GM18951 (cell line): ENCODE data around the gene RWDD3.
A peak's percentile ranks its signal among the peaks of the same experiment; 100 is the strongest.

Source experiments
- POLR2A ChIP-seq: IDR thresholded peaks from 4 replicates; pipeline ENCODE4 v1.6.1; 2011; ENCODE audit warnings: mild to moderate bottlenecking; ENCODE audit not compliant: insufficient read length, insufficient read depth; ENCODE audit errors: extremely low read depth
- in situ Hi-C: fragments of 300-500 bp; cut with MboI; formaldehyde crosslinking; loops from one replicate; pipeline ENCODE4 v1.12.0; 2022; ENCODE audit warnings: low sequenced_read_pairs, mixed read lengths, inconsistent platforms; ENCODE audit not compliant: unreplicated experiment

The RWDD3 gene, protein sequence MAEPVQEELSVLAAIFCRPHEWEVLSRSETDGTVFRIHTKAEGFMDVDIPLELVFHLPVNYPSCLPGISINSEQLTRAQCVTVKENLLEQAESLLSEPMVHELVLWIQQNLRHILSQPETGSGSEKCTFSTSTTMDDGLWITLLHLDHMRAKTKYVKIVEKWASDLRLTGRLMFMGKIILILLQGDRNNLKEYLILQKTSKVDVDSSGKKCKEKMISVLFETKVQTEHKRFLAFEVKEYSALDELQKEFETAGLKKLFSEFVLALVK

DNA sequence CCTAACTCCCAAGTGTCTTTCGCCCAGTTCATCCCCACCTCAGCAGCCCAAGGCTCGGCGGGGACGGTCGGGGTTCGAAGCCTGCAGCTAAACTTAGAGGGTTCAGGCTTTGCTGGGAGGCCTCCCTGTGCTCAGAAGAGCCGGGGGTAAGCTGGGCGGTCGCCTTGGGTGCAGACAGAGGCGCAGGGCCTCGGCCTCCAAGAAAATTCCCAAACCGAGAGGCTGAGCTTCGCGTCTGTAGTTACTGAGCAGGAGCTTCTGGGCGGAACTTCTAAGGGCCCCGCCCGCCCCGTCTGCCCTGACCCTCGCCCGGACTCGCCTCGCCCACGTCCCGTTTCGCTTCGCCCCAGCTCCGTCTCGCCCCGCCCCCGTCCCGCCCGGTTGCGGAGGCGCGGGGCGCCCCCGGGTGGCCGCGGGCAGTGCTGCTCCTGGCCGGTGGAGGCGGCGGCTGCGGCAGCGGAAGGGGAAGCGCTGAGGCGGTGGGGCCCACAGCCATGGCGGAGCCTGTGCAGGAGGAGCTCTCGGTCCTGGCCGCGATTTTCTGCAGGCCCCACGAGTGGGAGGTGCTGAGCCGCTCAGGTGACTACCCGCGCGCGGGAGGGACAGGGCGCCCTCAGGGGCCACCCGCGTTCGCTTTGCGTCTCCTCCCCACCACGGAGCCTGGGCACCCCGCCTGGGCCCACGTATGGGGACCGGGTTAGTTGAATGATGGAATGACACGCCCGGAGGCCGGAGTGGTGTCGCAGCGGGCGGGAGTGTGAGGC lies at the start of gene RWDD3:
Gene RWDD3, plus strand, starts transcription at position 474 of the 764 bp plus-strand sequence. Its CDS starts 21 bp downstream, at position 495.
- peak; percentile 86 for TF ChIP-seq POLR2A

DNA sequence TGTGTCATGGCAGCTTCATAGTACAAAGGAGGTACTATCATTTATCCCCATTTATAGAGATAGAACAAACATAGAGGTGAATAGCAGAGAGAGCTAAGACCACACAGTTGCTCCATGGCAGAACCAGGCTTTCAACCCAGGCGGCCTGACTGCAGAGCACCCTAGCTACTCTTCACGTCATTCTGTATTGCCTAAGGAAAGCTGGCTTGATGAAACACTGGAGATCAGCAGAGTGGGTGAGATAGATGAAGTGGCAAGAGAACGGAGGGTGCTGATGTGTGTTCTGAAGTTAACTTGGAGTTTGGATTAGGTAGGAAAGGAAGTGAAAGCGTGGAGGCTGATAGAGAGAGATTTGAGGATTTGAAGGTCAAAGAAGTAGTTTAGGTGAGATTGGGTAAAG lies 47.9 kb upstream of the RWDD3 start:
- TF ChIP-seq POLR2A: no peak
- in situ Hi-C loops: no loop called here

More for the DNA sequence above, at the start of gene RWDD3:
- in situ Hi-C loops: no loop called here

DNA sequence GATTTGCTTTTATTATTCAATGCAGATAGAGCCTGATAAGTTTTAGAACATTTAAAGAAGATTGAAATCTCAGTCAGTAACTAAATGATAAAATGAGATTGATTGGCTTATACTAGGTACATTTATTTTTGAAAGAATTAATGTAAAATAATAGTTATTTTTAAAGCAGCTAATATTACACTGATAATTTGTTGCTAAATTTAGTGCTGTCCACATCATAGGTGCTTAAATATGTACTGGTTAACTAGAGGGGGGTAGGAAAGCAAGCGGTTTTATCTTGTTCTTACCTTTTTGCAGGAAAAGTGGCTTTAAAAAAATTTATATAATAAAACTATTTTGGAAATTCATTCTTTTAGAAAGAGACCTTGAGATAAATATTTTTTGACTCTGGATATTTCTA lies 40.4 kb upstream of the RWDD3 start:
- in situ Hi-C loops: no loop called here
- TF ChIP-seq POLR2A: no peak

DNA sequence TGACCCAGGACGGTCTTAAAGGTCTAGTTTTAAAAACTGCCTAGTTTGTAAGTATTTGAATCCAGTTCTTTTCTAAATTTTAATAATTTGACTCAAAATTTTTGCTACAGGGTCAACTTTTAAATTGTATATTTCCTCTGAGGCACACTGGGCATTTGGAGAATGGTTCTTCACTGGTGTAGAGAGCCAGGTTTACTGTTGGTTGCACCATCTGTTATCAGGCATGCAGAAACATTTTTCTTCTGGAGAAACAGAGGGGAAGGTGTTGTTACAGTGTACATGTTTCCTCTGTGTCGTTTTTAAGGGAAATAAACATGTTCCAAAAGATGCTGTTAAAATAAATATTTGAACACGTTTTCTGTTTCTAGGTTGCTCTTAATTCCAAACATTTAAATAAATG lies 39.0 kb upstream of the RWDD3 start:
- in situ Hi-C loops: no loop called here
- TF ChIP-seq POLR2A: no peak

DNA sequence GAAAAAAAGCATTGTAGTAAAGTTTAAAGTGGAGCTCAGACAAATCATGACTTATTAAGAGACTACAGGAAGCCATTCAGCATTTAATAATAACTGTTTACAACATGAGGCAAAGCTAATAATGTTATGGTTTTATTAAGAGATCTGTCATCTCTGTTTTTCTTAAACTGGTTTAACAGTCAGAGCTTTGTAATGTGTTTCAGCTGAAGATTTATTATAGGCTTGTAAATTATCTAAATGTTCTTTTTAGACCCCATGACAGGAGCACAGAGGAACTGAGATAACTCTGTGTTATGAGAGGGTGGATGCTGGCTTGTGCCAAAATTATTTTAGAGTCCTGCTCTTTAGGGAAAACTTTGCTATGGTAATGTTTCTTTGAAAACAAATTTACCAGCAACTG lies 38.0 kb upstream of the RWDD3 start:
- no peak for TF ChIP-seq POLR2A
- in situ Hi-C loops: no loop called here

DNA sequence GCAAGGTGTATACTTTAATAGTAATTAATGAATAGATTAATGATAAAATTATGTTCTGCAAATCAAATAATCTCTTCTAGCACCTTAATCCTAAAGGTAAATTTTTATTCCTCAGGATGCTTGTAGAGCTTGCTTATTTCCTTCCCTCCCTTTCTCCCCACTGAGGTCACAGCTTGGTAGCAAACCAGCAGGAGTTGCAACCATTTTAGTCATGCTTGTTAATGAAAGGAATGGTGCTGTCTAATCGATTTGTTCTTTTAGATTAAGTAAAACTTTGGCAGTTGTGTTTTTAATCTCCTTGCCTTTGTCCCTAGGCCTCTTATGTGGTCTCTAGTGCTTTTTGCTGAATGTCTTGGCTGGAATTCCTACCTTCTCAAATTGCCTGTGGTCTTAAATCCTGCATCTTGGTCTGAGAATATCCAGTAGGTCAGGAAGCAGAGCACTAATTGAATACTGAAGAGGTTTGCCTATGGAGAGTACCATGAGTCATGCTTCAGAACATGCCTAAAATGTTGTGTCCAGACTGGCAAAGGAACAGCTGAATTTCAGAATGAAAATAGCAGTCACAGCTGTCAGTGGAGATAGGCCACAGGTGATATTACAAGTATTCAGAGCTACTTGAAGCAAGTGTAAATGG lies 36.3 kb upstream of the RWDD3 start:
- in situ Hi-C loops: no loop called here
- no peak for TF ChIP-seq POLR2A

DNA sequence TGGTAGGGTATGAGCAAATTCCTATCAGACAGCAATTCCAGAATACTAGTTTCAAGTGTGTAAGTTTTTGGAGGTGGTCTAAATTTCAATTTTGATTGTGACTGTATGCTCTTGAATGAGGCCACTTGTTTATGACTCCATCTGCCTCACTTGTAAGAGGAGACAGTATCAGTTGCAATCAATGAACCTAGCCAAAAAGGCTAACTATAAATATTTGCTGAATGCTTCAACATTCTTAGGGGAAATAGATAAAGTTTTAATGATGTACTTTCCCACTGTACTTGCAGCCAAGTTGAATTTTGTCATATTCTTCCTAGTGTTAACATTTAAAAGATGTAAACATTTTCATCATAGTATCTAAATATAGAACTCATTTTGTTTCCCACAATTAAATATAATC lies 32.1 kb upstream of the RWDD3 start:
- no peak for TF ChIP-seq POLR2A
- in situ Hi-C loops: no loop called here

DNA sequence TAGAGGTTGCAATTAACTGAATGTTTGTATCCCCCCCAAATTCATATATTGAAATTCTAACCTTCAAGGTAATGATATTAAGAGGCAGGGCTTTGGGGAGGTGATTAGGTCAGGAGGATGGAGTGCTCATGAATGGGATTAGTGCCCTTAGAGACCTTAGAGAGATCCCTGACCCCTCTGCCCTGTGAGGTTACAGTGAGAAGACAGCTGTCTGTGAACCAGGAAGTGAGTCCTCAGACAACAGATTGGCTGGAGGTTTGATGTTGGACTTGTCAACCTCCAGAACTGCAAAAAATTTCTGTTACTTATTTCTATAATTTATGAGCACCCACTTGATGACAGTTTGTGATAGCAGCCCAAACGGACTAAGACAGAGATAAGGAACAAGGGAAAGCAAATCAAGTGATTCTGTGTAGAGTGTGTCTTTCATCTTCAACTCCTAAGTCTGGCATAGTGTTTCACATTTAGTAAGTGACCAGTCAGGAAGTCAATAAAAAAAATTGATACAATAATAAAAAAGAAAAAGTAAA lies 30.0 kb upstream of the RWDD3 start:
- no peak for TF ChIP-seq POLR2A
- in situ Hi-C loops: no loop called here

DNA sequence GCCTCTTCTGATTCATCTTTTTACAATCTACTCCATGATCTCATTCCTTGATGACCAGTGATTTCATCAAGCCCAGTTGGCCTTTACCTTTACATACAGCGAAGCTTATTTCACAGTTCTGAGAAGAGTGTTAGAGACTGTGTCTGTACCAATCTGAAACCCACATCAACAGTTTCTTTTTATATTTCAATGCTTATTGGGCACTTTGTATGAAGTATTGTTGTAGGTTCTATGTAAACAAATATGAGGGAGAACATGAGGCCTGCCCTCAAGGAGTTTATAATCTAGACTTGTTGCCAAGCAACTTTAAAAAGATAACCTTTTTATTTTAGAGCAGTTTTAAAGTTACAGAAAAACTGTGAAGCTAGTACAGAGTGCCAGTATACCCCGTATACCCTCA lies 27.5 kb upstream of the RWDD3 start:
- TF ChIP-seq POLR2A: no peak
- in situ Hi-C loops: no loop called here

DNA sequence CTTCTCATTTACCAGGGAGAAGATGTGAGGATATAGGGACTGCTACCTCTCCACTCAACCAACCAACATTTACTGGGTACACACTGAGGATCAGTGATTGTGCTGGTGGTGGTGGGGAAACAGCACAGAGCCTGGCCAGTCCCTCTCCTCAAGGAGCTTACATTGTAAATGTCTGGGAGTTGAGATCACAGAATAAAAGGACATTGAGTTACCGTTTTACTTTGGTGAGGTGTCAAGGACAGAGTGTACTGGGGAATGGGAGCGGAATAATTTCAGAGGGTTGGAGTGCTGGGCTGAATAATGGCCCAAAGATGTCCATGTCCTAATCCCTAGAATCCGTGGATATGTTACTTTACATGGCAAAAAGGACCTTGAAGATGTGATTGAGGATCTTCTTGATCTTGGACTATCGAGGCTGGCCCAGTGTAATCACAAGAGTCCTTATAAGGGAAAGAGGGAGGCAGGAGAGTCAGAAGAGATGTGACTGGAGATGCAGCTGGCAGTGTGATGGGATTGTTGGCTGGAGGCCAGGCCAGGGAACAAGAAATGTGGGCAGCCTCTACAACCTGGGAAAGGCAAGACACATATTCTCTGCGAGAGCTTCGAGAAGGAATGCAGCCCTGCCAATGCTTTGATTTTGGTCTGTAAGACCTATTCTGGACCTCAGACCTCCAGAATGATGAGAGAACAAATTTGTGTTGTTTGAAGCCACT lies 26.6 kb upstream of the RWDD3 start:
- no peak for TF ChIP-seq POLR2A
- in situ Hi-C loops: no loop called here

DNA sequence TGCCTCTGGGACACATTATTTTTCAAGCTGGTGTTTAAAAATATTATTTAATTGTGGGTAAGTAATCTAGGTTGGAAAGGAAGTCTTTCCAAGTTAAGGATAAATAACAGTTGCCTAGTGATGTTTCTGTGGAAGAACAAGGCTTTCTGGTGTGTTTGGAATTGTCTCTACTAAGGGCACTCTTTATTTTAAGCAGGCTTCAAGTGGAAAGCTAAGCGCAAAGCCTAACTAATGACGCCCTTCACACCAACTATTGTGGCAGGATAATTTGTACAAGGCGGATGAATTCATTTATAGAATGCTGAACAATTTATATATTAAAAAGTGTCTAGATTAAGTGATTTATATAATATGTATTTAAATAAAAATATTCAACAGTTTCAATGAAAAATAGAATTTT lies 25.1 kb upstream of the RWDD3 start:
- in situ Hi-C loops: no loop called here
- no peak for TF ChIP-seq POLR2A

DNA sequence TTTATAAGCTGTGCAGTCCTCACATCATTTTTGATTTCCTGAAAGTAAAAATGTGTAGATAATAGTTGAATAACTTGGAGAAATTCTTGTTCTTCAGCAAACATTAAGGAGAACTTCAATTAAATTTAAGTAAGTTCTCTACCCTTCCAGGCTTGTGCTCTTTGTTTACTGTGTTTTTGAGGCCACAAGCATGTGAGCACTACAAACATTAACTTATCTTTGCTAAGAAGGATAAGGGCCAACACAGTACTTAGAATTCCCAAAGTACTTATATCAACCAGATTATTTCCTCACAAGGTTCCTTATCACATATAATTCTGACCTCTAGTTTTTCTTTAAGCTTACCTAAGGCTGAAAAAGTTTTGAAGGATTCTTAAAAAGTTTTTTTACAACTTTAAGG lies 24.7 kb upstream of the RWDD3 start:
- no peak for TF ChIP-seq POLR2A
- in situ Hi-C loops: no loop called here

DNA sequence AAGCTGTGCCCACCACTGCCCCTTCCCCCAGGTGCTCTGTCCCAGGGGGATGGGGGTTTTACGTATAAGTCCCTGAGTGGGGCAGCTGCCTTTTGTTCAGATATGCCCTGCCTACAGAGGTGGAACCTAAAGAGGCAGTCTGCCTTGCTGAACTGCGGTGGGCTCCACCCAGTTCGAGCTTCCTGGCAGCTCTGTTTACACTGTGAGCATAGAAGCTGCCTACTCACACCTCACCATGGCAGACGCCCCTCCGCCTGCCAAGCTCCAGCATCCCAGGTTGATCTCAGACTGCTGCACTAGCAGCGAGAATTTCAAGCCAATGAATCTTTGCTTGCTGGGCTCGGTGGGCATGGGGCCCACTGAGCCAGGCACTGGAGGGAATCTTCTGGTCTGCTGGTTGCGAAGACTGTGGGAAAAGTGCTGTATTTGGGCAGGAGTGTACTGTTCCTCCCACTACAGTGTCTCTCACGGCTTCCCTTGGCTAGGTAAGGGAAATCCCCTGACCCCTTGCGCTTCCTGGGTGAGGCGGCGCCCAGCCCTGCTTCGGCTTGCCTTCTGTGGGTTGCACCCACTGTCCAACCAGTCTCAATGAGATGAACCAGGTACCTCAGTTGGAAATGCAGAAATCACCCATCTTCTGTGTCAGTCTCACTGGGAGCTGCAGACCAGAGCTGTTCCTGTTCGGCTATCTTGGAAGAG lies 17.6 kb upstream of the RWDD3 start:
- TF ChIP-seq POLR2A: no peak
- in situ Hi-C loops: no loop called here

DNA sequence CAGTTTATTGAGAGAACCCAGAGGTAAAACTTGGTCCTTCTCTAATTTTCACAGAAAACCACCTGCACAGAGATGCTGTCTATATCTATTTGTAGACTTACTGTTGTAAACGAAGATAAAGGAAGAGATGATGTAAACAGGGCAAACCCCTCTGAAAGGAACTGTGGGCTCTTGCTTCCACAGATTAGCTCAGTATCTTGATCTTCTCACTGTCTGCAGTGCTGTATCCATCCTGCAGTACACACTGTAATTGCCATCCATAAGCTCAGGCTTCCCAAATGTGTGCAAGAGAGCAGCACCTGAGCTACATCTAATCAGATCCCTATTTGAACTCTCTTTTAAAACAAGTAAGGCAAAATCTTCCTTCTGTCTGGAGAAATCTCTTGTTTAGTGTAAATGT lies 16.6 kb upstream of the RWDD3 start:
- in situ Hi-C loops: no loop called here
- no peak for TF ChIP-seq POLR2A
